Thyroid gland (tissue), 4 donors: Measurements from ENCODE around the gene NADSYN1. TPM values are rescaled to one million over a fixed set of nuclear protein-coding genes. Genes with fewer than 3 reads are reported as not detected.

Experiments used
- DNase-seq, 2 donors: peaks; one replicate each; pipeline ENCODE4 v3.0.0-alpha.2; 2019
- H3K27ac ChIP-seq, 3 donors: fragments of 200-600 bp; sonication (generic); 1 replicate in 2 of 3; 2 replicates in 1 of 3; pipeline ENCODE4 v1.5.1; 2016 to 2019; ENCODE audit warnings: mild to moderate bottlenecking in 1 of 3, moderate library complexity in 1 of 3
- H3K27me3 ChIP-seq: fragments of 200-600 bp; sonication (generic); one replicate; pipeline ENCODE4 v1.5.1; 2019
- H3K36me3 ChIP-seq, 2 donors: fragments of 200-600 bp; sonication (generic); one replicate each; pipeline ENCODE4 v1.5.1; 2016 to 2019
- H3K4me1 ChIP-seq, 2 donors: fragments of 200-600 bp; sonication (generic); one replicate each; pipeline ENCODE4 v1.5.1; 2017 to 2019
- H3K4me3 ChIP-seq, 3 donors: fragments of 200-600 bp; sonication (generic); replicated peaks in 1 of 3; 1 replicate in 2 of 3; 2 replicates in 1 of 3; pipeline ENCODE4 v1.5.1; 2016; ENCODE audit warnings: mild to moderate bottlenecking in 1 of 3
- H3K9me3 ChIP-seq: fragments of 200-600 bp; sonication (generic); one replicate; pipeline ENCODE4 v1.5.1; 2017
- CTCF ChIP-seq, 6 experiments: fragments of 200-600 bp in 3 of 6; fragments of 450-650 bp in 3 of 6; sonication (generic) in 3 of 6; IDR thresholded peaks; one replicate each; pipeline ENCODE4 v1.5.1; 2016 to 2019; ENCODE audit warnings: antibody characterized with exemption in 6 of 6, mild to moderate bottlenecking in 2 of 6, inconsistent platforms in 1 of 6, moderate library complexity in 1 of 6
- POLR2A ChIP-seq, 2 donors: fragments of 450-650 bp; IDR thresholded peaks; one replicate each; pipeline ENCODE4 v1.6.1; 2017; ENCODE audit warnings: antibody characterized with exemption in 2 of 2, mild to moderate bottlenecking in 2 of 2, moderate library complexity in 1 of 2
- WGBS, 2 donors: methylation state at CpG; one replicate each; pipeline ENCODE4 v1.1.5; 2017; 5-methylcytosine and 5-hydroxymethylcytosine counted together
- intact Hi-C: fragments of 100-400 bp; cut with DNase I; formaldehyde crosslinking; loops from one replicate; pipeline ENCODE4 v1.15.1; 2023
- total RNA-seq, 4 donors: library from RNA; depleted of rRNA; stranded (reverse); fragments of >200 nt; gene quantifications; one replicate each; pipeline ENCODE4 v1.2.3, GENCODE V29; 2016

NADSYN1 gene
- total RNA-seq, 4 donors from 2014 or later: 41.9 to 102 (median 54.7) TPM

- H3K27me3 ChIP-seq: no peaks in the 10 kb centered on the region
- H3K27ac ChIP-seq: no peak overlapping the region
- no peak for DNase-seq
- TF ChIP-seq POLR2A (IDR thresholded peaks at IDR 0.05) (no peak), CTCF (IDR thresholded peaks at IDR 0.05) (no peak)
- no peaks in the 10 kb centered on the region for H3K9me3 ChIP-seq
- H3K4me1 ChIP-seq: no peaks in the 10 kb centered on the region
- H3K36me3 ChIP-seq: peaks cover 49 to 67% of the 10 kb centered on the region in 2 donors
- intact Hi-C loops: no loop called here
- no peak overlapping the region for H3K4me3 ChIP-seq
- 93 to 96% methylated on average over 20 to 24 of the region's 24 CpGs for WGBS, 2 donors
Observed at GRCh38 chr11:71481101-71481960, 28.3 kb downstream of the NADSYN1 start.

- intact Hi-C loops: no loop called here
- Histone ChIP-seq H3K27me3 (no peaks in the 10 kb centered on the region), H3K36me3 (peaks cover 49 to 60% of the 10 kb centered on the region in 2 donors), H3K9me3 (no peaks in the 10 kb centered on the region), H3K27ac (no peak overlapping the region), H3K4me3 (no peak overlapping the region), H3K4me1 (no peaks in the 10 kb centered on the region)
- 94 to 97% methylated on average over 10 to 15 of the region's 18 CpGs for WGBS, 2 donors
- no peak for TF ChIP-seq POLR2A (IDR thresholded peaks at IDR 0.05)
- no peak for TF ChIP-seq CTCF (IDR thresholded peaks at IDR 0.05)
- no peak for DNase-seq
Observed at GRCh38 chr11:71482216-71482615, 29.2 kb downstream of the NADSYN1 start.

- Histone ChIP-seq H3K36me3 (peaks cover 49 to 57% of the 10 kb centered on the region in 2 donors), H3K27ac (no peak overlapping the region)
- 94 to 97% methylated on average over 6 to 12 of the region's 13 CpGs for WGBS, 2 donors
Observed at GRCh38 chr11:71482746-71483364, 29.9 kb downstream of the NADSYN1 start.

GRCh38 chr11:71483692-71484091 is 30.7 kb downstream of the NADSYN1 start:
- Histone ChIP-seq H3K36me3 (peaks cover 44 to 53% of the 10 kb centered on the region in 2 donors), H3K27me3 (no peaks in the 10 kb centered on the region), H3K4me1 (no peaks in the 10 kb centered on the region), H3K4me3 (no peak overlapping the region), H3K9me3 (no peaks in the 10 kb centered on the region), H3K27ac (no peak overlapping the region)
- no peak for TF ChIP-seq POLR2A (IDR thresholded peaks at IDR 0.05)
- no peak for TF ChIP-seq CTCF (IDR thresholded peaks at IDR 0.05)
- intact Hi-C loops: no loop called here
- no peak for DNase-seq
- 82 to 90% methylated on average over 6 of the region's 6 CpGs for WGBS, 2 donors

More at GRCh38 chr11:71482746-71483364, 29.9 kb downstream of the NADSYN1 start:
- no peaks in the 10 kb centered on the region for H3K4me1 ChIP-seq
- DNase-seq: no peak
- H3K27me3 ChIP-seq: no peaks in the 10 kb centered on the region
- intact Hi-C loops: no loop called here
- H3K9me3 ChIP-seq: no peaks in the 10 kb centered on the region
- TF ChIP-seq POLR2A (IDR thresholded peaks at IDR 0.05) (no peak), CTCF (IDR thresholded peaks at IDR 0.05) (no peak)
- H3K4me3 ChIP-seq: no peak overlapping the region
